ENCODE measurements around the gene LRRC7.

- TF ChIP-seq TAF1 (IDR thresholded peaks at IDR 0.05; ENCODE audit: low read depth, low read length) (no peak), POLR2AphosphoS5 (IDR thresholded peaks at IDR 0.05; ENCODE audit: low read depth, low read length) (no peak)
- TF ChIP-seq, protein P1, sequence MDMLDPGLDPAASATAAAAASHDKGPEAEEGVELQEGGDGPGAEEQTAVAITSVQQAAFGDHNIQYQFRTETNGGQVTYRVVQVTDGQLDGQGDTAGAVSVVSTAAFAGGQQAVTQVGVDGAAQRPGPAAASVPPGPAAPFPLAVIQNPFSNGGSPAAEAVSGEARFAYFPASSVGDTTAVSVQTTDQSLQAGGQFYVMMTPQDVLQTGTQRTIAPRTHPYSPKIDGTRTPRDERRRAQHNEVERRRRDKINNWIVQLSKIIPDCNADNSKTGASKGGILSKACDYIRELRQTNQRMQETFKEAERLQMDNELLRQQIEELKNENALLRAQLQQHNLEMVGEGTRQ (IDR thresholded peaks at IDR 0.05; ENCODE audit: low read length) = no peak
Measured at GRCh38 chr1:69611316-69611715, 43.6 kb downstream of the LRRC7 start.
